NCI-H524 treated with DMSO at 0.1 percent for 48 hours (cell line): ENCODE results near the gene RNF220.
"Not testable (repeated sequence)": the region's sequence is repeated elsewhere in the genome, so short reads cannot be mapped to it uniquely, and the experiment has no call there.

Experiments used
- DNase-seq: peaks from one replicate; lab custom pipeline; 2025; lab: John Stamatoyannopoulos, UW

Gene RNF220

DNA sequence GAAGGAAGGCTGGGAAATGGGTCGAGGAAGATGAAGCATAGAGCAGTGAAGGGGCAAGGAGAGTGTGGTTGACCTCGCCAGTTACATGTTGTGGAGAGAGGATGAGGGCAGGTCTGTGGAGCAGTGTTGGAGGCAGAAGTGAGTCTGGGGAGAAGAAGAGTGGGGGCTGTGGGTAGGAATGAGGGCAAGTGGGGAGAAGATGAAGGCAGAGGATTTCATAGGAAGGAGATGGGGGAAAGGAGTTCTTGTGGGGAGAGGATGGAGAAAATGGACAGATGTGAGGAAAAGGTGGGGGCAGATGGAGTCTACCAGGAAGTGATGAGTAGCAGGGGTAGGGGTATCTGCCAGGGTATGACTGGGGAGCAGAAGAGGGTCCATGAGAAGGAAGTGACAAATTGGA, 273.1 kb downstream of the RNF220 start:
- no peak for DNase-seq

DNA sequence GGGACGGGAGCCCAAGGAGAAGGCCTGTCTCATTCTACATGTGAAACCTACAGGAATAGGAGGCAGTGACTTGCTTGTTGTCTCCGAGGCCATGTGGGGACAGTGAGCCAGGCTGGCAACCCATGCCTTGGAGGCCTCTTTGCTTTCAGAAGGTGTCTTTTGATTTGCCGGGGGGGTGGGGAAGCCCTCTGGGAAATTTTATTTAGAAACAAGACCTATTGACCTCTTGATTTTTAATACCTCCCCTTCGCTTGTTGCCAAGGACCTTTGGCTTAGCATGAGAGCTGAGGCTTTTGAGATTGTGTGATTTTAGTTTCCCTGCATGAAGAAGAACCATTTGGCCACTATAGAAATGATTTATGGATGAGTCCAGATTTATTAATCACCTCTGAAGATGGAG, 273.6 kb downstream of the RNF220 start:
- DNase-seq: no peak

DNA sequence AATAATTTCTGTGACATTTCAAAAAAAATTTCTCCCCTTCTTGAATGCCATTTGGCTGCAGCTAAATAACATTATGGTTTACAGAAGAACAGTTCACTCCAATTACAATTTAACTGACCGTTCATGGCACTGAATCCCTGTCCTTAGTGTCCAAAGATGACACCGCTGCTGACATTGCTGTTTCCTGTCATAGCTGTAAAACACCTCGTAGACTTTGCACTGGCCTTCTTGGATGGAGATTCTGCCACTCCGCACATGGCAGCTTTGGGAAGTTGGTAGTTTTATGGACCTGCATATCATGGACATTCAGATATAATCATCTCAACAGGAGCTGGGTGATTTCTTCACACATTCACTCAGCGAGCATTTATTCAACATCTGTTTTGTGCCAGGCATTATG, 274.4 kb downstream of the RNF220 start:
- DNase-seq: no peak

DNA sequence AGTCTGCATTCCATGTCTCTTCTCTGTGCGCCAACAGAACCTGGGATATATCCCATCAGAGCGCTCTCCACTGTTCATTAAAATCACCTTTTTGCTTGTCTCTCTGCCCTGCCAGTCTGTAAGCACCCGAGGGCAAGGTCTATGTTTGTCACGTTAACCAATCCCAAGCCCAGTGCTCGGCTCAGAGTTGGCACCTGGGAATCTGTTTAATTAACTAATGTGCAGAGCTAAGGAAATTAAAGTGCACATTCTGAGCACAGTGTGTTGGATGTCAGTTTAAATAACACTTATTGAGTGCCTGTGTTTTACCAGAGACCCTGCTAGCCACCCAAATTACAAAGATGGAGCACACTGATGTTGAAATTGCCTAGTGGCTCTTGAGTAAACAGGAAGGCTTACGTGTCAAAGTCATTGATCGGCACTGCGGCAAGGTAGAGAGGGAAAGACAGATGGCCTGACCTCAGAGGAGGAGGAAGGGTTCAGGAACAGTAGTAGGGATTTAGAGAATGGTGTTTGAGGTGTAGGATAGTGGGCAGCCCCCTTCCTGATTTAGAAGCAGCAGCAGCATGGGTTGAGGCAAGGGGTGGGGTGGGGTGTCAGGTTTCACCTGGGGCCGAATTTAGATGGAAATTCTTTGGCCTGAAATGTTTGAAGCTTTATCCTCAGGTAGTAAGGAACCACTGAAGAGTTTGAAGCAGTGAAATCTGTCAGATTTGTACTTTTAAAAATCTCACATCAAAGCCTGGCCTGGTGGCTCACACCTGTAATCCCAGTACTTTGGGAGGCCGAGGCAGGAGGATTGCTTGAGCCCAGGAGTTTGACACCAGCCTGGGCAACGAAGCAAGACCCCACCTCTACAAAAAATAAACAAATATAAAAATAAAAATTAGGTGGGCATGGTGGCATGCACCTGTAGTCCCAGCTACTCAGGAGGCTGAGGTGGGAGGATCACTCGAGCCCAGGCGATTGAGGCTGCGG, 277.1 kb downstream of the RNF220 start:
- peak; percentile 38 for DNase-seq

DNA sequence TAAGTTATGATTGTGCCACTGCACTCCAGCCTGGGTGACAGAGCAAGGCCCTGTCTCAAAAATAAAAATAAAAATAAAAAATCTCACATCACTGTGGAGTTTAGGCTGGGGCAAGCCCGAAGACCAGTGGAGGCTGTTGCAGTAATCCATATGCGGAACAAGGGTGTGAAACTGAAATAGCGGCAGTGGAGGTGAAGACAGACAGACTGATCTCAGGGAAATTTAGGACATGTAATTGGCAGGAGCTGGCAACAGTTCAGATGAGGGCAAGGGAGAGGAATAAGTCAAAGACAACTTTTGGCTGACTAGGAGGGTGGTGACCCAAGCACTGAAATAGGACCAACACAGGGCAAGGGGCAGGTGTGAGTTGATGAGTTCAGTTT, 277.8 kb downstream of the RNF220 start:
- DNase-seq: no peak

DNA sequence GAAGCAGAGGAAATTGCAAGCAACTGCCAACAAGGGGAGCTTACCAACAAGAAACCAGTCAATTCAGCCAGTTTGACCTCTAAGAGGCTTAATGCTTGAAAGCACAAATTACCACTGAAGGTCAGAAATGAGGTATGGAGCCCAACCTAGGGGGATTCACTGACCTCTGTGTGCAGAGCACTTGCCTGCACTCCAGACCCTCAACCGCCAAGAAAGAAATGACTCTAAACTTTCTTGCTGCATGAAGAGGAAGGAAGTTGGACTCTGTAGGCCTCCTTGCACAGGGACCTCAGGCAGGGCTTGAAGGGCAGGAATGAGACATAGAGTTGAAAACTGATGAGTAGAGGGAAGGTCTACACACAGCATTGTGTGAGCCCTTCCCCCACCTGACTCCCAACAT, 279.5 kb downstream of the RNF220 start:
- DNase-seq: no peak

DNA sequence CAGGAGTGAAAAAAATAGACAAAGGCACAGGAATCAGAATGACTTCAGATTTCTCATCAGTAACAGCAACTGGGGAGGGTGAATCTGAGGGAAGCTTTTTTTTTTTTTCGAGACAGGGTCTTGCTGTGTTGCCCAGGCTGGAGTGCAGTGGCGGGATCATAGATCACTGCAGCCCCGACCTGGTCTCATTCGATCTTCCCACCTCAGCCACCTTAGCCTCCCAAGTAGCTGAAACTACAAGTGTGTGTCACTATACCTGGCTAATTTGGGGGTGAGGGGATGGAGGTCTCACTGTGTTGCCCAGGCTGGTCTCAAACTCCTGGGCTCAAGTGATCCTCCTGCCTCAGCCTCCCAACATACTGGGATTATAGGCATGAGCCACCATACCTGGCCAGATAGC, 280.2 kb downstream of the RNF220 start:
- DNase-seq: no peak

DNA sequence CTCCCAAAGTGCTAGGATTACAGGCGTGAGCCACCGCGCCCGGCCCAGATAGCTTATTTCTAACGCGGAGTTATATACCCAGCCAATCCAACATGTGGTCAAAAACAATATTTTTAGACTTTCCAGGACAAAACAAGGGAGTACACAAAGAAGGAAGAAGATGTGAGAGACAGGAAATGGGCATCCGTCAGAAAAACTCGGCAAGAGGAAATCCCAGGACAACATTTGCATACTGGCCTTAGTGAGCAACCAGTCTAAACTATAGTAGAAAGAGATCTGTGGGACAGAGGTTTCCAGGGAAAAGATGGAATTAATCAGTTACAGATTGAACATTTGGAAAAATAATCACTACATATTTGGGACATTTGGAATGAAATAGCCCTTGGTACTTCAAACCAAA, 280.8 kb downstream of the RNF220 start:
- no peak for DNase-seq

DNA sequence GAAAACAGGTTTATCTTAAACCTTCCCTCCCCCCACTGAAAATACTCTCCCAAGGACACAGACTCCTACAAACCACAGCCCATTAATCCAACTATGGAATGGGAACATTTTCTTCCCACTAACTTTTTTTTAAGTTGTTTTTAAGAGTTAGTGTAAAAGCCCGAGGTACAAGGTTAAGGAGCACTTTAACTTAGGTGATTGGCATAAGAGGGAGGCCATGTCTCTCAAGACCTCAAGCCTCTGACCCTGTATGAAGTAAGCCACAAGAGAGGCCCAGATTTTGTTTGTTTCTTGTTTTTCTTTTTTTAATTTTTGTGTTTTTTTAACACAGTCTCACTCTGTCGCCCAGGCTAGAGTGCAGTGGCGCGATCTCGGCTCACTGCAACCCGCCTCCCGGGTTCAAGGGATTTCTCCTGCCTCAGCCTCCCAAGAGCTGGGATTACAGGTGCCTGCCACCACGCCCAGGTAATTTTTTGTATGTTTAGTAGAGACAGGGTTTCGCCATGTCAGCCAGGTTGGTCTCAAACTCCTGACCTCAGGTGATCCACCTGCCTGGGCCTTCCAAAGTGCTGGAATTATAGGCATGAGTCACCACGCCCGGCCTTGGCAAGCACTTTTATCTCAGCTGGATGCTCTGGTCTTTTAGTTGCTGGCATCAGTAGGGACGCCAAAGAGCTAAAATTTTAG, 283.8 kb downstream of the RNF220 start:
- no peak for DNase-seq

DNA sequence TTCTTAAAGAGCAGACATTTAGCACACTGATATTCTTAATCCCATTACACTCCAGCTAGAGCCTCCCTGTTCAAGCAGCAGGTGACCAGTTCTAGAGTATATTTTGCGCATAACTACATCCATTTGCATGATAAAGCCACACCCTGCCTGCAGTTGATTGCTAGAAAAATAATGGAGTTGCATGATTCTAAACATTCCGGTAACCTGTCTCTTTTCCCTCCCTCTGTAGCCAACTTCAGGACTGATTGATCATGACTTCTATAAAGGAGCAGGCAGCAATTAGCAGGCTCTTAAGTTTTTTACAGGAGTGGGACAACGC, 284.4 kb downstream of the RNF220 start:
- no peak for DNase-seq

DNA sequence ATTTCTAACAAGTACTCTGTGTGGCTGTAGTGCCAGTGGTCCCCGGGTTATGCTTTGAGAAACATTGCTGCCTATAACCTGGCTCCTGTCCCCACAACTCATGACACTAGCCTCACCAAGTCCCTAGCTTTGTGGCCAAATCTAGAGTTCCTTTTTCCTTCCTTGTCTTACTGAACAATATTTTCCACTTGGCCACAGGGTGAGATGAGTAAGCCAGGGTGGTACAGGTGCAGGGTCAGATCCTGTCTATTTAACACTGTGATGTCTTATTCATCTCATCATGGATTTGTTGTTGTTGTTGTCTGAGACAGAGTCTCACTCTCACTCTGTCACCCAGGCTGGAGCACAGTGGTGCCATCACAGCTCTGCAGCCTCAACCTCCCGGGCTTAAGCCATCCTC, 288.1 kb downstream of the RNF220 start:
- no peak for DNase-seq

DNA sequence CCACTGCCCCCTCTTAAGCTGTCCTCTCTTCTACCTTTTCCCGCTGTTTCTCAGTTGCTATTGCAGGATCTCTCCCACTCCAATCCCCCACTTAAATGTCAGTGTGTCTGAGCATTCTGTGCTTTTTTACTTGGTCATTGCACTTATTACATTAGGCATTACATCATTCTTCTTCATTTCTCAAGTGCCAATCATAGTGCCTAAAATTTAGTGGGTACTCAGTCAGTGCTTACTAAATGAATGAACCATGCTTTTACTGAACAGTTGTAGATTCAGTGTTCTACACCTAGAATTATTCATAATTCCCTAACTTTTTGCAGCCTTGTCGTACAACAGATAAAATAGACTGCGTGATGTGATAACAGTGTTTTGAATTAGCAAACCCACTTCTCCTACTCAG, 288.8 kb downstream of the RNF220 start:
- DNase-seq: no peak

DNA sequence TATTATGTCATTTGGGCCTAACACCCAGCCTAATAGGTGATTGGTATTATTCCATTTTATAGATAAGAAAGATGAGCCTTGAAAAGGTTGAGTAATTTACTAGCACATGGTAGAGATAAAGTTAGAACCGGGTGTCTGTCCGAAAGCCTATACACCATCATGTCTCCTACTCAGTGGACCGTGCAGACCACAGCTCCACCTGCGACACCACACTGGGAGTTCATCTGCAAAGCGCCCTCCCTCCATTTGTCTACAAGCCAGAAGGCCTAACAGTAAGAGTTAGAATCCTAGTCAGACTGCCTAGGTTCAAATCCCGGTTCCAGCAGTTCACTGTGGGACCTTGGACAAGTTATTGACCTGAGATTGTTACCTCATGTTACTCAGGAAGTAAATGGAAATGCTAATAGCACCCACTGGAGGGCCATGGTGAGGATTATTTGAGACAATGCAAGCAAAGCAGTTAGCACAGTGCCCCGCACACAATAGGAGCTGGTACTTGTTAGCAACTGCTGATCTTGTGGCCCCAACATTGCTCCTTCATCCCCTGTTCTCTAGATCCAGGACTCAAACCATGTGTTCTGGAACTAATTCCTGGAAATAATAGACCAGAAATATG, 289.9 kb downstream of the RNF220 start:
- no peak for DNase-seq

DNA sequence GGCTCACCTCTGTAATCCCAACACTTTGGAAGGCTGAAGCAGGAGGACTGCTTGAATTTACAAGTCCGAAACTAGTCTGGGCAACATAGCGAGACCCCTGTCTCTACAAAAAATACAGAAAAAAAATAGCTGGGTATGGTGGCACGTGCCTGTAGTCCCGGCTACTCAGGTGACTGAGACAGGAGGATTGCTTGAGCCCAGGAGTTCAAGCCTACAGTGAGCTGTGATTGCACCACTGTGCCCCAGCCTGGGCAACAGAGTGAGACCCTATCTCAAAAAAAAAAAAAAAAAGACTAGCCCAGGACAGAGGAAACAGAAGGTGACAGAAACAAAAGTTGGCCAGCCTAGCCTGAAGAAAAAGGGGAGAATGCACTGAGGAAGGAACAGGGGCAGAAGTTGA, 290.6 kb downstream of the RNF220 start:
- no peak for DNase-seq

DNA sequence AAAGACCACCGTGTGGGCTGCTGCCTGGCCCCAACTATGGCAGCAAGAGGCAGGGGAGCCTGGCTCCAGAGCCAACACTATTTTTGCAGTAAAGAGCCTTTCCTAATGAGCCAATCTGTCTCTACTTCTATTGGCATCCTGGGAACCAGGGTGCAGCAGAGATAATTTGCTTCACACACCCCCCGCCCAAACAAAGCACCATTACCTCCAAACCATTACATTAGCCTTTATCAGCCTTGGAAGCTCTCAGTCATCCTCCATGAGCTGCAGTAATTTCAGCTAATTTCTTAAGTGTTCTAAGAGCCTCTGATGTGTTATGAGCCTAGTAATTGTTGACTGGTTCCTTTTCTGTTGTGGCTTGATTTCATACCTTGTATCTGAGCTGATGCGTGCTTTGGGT, 291.0 kb downstream of the RNF220 start:
- no peak for DNase-seq

DNA sequence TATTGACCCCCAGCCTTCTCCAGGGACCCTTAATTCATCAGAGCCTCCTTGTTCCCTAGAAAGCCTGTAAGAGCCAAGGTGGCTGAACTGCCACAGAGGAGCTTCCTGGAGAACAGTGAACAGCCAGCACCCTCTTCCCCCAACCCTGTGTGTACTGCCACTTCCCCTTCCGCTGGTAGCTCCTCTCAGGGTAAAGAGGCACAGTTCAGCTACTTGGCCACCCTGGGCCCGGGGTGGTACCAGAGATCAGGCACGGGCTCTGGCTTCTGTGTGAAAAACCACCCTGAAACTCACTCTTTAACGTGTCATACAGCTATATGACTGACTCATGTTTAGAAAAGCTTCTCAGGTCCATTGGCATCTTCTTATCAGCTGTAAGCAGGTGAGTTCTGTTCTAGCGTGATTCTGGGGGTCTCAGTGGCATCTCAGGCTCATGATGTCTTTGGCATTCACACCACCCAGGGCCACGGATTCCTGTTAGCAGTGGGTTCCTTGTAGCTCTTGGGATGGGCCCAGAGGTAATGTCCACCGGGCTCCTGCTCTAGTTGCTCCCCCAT, 291.8 kb downstream of the RNF220 start:
- DNase-seq: no peak

DNA sequence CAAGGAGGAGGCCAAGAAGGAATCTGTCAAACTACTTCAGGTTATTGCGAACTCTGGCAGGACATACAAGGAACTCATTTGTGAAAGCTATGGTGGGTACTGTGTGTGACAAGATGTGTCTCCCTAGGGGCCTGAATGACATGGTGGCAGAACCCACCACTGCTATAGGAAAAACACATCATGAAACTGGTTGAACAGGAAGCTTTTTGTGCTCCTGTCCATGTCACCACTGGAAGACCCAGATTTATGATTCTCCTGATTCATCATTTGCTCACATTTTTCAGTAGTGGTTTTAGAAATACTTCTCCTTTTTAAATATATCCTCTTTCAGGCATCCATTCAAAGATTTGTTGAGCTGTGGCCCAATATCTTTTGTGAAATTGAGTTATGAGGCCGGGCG, 293.1 kb downstream of the RNF220 start:
- DNase-seq: no peak

DNA sequence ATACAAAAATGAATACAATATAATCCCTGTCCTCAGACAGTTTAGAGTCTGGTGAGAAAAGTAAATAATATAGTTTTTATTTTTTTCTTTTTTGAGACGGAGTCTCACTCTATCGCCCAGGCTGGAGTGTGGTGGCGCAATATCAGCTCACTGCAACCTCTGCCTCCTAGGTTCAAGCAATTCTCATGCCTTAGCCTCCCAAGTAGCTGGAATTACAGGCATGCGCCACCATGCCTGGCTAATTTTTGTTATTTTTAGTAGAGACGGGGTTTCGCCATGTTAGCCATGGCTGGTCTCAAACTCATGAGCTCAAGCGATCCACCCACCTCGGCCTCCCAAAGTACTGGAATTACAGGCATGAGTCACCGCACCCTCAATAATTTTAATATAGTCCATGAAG, 294.3 kb downstream of the RNF220 start:
- not testable (repeated sequence) for DNase-seq

DNA sequence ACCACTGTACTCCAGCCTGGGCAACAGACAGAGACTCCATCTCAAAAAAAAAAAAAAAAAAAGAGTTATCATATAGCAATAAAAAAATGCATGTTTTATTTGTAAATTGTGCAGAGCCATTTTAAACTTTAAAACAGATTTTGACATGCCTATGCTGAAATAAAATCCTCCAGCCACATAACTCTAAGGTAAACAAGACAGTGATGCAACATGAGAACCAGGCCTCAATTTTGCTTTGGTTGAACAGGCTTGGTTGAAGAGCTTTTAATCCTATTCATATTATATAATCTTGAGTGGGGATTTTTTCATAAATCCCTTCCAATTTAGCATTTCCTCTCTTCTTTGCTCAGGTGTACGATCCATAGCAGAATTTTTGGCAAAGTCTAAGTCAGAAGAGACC, 295.5 kb downstream of the RNF220 start:
- no peak for DNase-seq

DNA sequence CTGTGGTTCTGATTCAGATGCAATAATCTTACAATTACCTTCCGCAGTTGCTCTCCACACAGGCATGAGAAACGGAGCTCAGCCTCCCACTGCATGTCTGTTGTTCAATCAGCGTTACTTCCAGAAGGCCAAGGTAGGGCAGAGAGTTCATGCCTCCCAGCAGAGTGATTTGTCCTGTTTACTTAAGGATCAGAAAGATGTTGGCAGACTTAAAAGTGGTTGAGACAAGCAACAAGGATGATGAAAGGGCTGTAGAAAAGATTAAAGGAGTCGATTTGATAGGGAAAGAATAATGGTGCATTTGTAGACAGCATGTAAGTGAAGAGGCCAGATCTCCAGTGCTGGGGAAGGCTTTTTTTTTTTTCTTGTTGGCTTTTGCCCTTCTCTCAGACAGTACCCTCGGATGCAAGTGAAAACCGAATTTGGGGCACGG, 296.1 kb downstream of the RNF220 start:
- DNase-seq: no peak
